ENCODE measurements around the gene ATAT1. TPM values are rescaled to one million over a fixed set of nuclear protein-coding genes. Genes with fewer than 3 reads are reported as not detected.

ATAT1 gene
- total and polyA plus RNA-seq, 2 of the 13 experiments (the other 11 are each of a cell fraction or from before 2014, with no cell fraction given): 9.2 to 23.6 TPM

GRCh38 chr6:30686009-30686907, 59.6 kb downstream of the ATAT1 start, which contains the start of gene PPP1R18 (continued):
- TF ChIP-seq GFI1 (CRISPR knock-in tag; IDR thresholded peaks at IDR 0.05; ENCODE audit: borderline replicate concordance): no peak; the same call in 1 of the 2 replicates
- no peak for TF ChIP-seq ZNF546 (CRISPR knock-in tag; conservative IDR thresholded peaks at IDR 0.05)
- TF ChIP-seq ZMAT3 (CRISPR knock-in tag; conservative IDR thresholded peaks at IDR 0.05): no peak
- no peak for TF ChIP-seq HNRNPK (IDR thresholded peaks at IDR 0.05; ENCODE audit: low read depth, low read length, poor library complexity, severe bottlenecking)
- 0 out of 2 replicates have a peak, but pooled peaks have one; percentile 67 for TF ChIP-seq ZNF556 (CRISPR knock-in tag; IDR thresholded peaks at IDR 0.05; ENCODE audit: borderline replicate concordance)
- TF ChIP-seq ATF6 (CRISPR knock-in tag; conservative IDR thresholded peaks at IDR 0.05): no peak
- no peak for TF ChIP-seq ZNF747 (CRISPR knock-in tag; IDR thresholded peaks at IDR 0.05; ENCODE audit: borderline replicate concordance)
- no peak for TF ChIP-seq SETDB1 (CRISPR knock-in tag; IDR thresholded peaks at IDR 0.05; ENCODE audit: borderline replicate concordance)
- TF ChIP-seq ZNF570 (CRISPR knock-in tag; IDR thresholded peaks at IDR 0.05; ENCODE audit: borderline replicate concordance): no peak
- TF ChIP-seq ZNF788 (CRISPR knock-in tag; IDR thresholded peaks at IDR 0.05; ENCODE audit: borderline replicate concordance): 0 out of 2 replicates have a peak, but pooled peaks have one; percentile 23
- TF ChIP-seq POLR2A (IDR thresholded peaks at IDR 0.05; ENCODE audit: insufficient read depth in 1 of 2, low read depth in 2 of 2, low read length in 2 of 2): 0 out of 4 replicates have a peak, but pooled peaks of 1 of the 2 experiments have one; percentile 33
- no peak for TF ChIP-seq CHCHD3 (CRISPR knock-in tag; IDR thresholded peaks at IDR 0.05)
- no peak for TF ChIP-seq DDIT3 (CRISPR knock-in tag; IDR thresholded peaks at IDR 0.05)
- no peak for TF ChIP-seq ZNF292 (CRISPR knock-in tag; IDR thresholded peaks at IDR 0.05; ENCODE audit: borderline replicate concordance, low read depth)
- TF ChIP-seq NFKB2 (CRISPR knock-in tag; IDR thresholded peaks at IDR 0.05; ENCODE audit: borderline replicate concordance): no peak
- no peak for TF ChIP-seq E2F5 (CRISPR knock-in tag; conservative IDR thresholded peaks at IDR 0.05)
- TF ChIP-seq ZNF225 (CRISPR knock-in tag; IDR thresholded peaks at IDR 0.05): no peak
- TF ChIP-seq TFE3 (CRISPR knock-in tag; IDR thresholded peaks at IDR 0.05): no peak
- 0 out of 2 replicates have a peak, but pooled peaks have one; percentile 5 for TF ChIP-seq MED1 (CRISPR knock-in tag; IDR thresholded peaks at IDR 0.05)
- TF ChIP-seq ZNF143 (CRISPR knock-in tag; IDR thresholded peaks at IDR 0.05): no peak
- TF ChIP-seq YY1 (IDR thresholded peaks at IDR 0.05; ENCODE audit: insufficient read depth, insufficient replicate concordance, low read depth, low read length): no peak
- peak; percentile 14; the same call in 1 of the 2 replicates for TF ChIP-seq PATZ1 (CRISPR knock-in tag; IDR thresholded peaks at IDR 0.05)
